ENCODE data around the gene CHST5. TPM values are rescaled to one million over a fixed set of nuclear protein-coding genes. Genes with fewer than 3 reads are reported as not detected.

CHST5 gene
- polyA plus RNA-seq, 3 donors = not detected

DNA sequence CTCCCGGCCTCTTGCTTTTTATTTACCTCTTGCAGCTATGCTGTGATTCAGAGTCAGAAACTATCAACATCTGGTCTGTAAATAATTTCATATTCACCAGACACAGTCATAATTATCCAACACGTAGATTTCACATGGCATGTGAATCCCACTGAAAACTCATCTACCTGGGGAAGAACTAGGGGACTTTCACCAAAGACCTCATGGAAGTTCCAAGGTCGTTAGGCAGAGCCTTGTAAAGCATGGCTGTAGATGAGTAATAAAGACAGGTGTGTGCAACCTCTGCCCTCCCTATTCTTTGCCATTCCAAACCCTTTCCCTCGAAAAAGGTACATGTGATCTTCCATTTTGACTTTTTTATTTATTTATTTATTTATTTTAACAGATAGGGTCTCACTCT is 1.9 kb upstream of the CHST5 start:
- WGBS (ENCODE audit: insufficient coverage) = 83% methylated on average over 1 of the region's 4 CpGs

DNA sequence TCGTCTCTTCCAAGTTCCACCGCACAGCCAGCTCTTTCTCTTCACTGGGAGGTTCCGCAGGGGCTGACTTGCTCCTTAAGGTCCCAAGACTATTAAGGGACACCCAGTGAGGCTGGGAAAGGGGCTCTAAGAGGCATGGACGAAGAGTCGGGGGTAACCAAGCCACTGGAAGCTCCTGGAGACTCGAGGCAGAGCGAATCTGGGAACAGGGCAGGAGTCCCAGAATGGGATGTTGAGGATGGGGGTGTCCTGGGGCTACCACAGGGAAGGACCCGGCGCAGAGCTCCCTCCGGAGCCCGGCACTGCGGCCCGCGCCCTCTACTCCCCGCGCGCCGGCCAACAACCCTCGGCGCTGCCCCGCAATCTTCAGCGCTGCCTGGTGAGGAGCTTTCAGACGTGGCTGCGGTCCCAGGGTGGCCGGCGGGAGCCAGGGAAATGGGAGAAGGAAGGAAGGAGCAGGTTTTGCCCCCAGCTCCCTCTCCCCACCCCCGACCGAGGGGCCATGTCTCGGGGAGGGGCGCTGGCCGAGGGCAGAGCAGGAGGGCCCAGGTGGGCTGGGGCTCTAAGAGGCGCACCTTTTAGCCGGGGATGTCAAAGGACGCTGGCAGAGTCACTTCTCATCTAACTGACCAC is 581 bp downstream of the CHST5 start:
- Histone ChIP-seq H3K4me1 (ENCODE audit: control insufficient read depth in 1 of 2, insufficient read depth in 2 of 2, low read length in 2 of 2) (no peaks in the 10 kb centered on the region), H3K4me3 (replicated peaks in 1 of 3; ENCODE audit: low read depth in 2 of 3, low read length in 3 of 3) (no peak overlapping the region), H3K9ac (ENCODE audit: insufficient read depth, low read length, poor library complexity, severe bottlenecking) (no peak overlapping the region), H3K27ac (ENCODE audit: low read depth in 1 of 2, low read length in 2 of 2) (no peak overlapping the region), H3K9me3 (replicated peaks in 1 of 2; ENCODE audit: control insufficient read depth in 1 of 2, insufficient read depth in 1 of 2, low read length in 2 of 2) (no peaks in the 10 kb centered on the region), H3K36me3 (replicated peaks in 1 of 2; ENCODE audit: control insufficient read depth in 1 of 2, insufficient read depth in 2 of 2, low read length in 2 of 2) (no peaks in the 10 kb centered on the region), H4K20me1 (ENCODE audit: insufficient read depth, low read length) (no peaks in the 10 kb centered on the region), H2AFZ (ENCODE audit: insufficient read depth, low read depth, low read length, poor library complexity, severe bottlenecking) (no peak overlapping the region), H3K27me3 (ENCODE audit: control insufficient read depth in 2 of 2, insufficient read depth in 2 of 2, low read length in 2 of 2) (no peaks in the 10 kb centered on the region), H3K4me2 (replicated peaks; ENCODE audit: extremely low read depth, low read length, poor library complexity, severe bottlenecking) (no peak overlapping the region), H3K79me2 (ENCODE audit: insufficient read depth, low read length) (no peaks in the 10 kb centered on the region)
- no peak overlapping the region for H3K27ac Mint-ChIP-seq
- 84% methylated on average over 22 of the region's 34 CpGs for WGBS (ENCODE audit: insufficient coverage)
- TF ChIP-seq, protein P1, sequence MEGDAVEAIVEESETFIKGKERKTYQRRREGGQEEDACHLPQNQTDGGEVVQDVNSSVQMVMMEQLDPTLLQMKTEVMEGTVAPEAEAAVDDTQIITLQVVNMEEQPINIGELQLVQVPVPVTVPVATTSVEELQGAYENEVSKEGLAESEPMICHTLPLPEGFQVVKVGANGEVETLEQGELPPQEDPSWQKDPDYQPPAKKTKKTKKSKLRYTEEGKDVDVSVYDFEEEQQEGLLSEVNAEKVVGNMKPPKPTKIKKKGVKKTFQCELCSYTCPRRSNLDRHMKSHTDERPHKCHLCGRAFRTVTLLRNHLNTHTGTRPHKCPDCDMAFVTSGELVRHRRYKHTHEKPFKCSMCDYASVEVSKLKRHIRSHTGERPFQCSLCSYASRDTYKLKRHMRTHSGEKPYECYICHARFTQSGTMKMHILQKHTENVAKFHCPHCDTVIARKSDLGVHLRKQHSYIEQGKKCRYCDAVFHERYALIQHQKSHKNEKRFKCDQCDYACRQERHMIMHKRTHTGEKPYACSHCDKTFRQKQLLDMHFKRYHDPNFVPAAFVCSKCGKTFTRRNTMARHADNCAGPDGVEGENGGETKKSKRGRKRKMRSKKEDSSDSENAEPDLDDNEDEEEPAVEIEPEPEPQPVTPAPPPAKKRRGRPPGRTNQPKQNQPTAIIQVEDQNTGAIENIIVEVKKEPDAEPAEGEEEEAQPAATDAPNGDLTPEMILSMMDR (IDR thresholded peaks at IDR 0.05) = no peak
- H3K36me3 Mint-ChIP-seq = no peaks in the 10 kb centered on the region
- intact Hi-C loops (cut with micrococcal nuclease) = no loop called here
- H3K9me3 Mint-ChIP-seq = peaks cover 0 to 2% (median 0%) of the 10 kb centered on the region in 7 donors
- peaks cover 0 to 4% (median 4%) of the 10 kb centered on the region in 3 donors for H3K27me3 Mint-ChIP-seq (ENCODE audit: low read depth in 3 of 3)
- H3K4me3 Mint-ChIP-seq = no peak overlapping the region
- DNase-seq = no peak
- H3K4me1 Mint-ChIP-seq = no peaks in the 10 kb centered on the region

More for the DNA sequence above, 1.9 kb upstream of the CHST5 start:
- TF ChIP-seq, protein P1 (IDR thresholded peaks at IDR 0.05) = no peak
- no peak overlapping the region for H3K27ac ChIP-seq (ENCODE audit: low read depth in 1 of 2, low read length in 2 of 2)
- no peaks in the 10 kb centered on the region for H3K9me3 ChIP-seq (replicated peaks in 1 of 2; ENCODE audit: control insufficient read depth in 1 of 2, insufficient read depth in 1 of 2, low read length in 2 of 2)
- no peaks in the 10 kb centered on the region for H3K36me3 ChIP-seq (replicated peaks in 1 of 2; ENCODE audit: control insufficient read depth in 1 of 2, insufficient read depth in 2 of 2, low read length in 2 of 2)
- H3K9ac ChIP-seq (ENCODE audit: insufficient read depth, low read length, poor library complexity, severe bottlenecking) = no peak overlapping the region
- H2AFZ ChIP-seq (ENCODE audit: insufficient read depth, low read depth, low read length, poor library complexity, severe bottlenecking) = no peak overlapping the region
- no peak overlapping the region for H3K4me3 Mint-ChIP-seq
- no peak overlapping the region for H3K4me2 ChIP-seq (replicated peaks; ENCODE audit: extremely low read depth, low read length, poor library complexity, severe bottlenecking)
- peaks cover 0 to 2% (median 0%) of the 10 kb centered on the region in 7 donors for H3K9me3 Mint-ChIP-seq
- H3K27me3 ChIP-seq (ENCODE audit: control insufficient read depth in 2 of 2, insufficient read depth in 2 of 2, low read length in 2 of 2) = no peaks in the 10 kb centered on the region
- intact Hi-C loops (cut with micrococcal nuclease) = no loop called here
- H3K4me3 ChIP-seq (replicated peaks in 1 of 3; ENCODE audit: low read depth in 2 of 3, low read length in 3 of 3) = no peak overlapping the region
- DNase-seq = no peak
- no peak overlapping the region for H3K27ac Mint-ChIP-seq
- H3K4me1 ChIP-seq (ENCODE audit: control insufficient read depth in 1 of 2, insufficient read depth in 2 of 2, low read length in 2 of 2) = no peaks in the 10 kb centered on the region
- no peaks in the 10 kb centered on the region for H4K20me1 ChIP-seq (ENCODE audit: insufficient read depth, low read length)
- H3K4me1 Mint-ChIP-seq = no peaks in the 10 kb centered on the region
- no peaks in the 10 kb centered on the region for H3K79me2 ChIP-seq (ENCODE audit: insufficient read depth, low read length)
- peaks cover 0 to 3% (median 0%) of the 10 kb centered on the region in 3 donors for H3K27me3 Mint-ChIP-seq (ENCODE audit: low read depth in 3 of 3)
- H3K36me3 Mint-ChIP-seq = no peaks in the 10 kb centered on the region

Data from CD14-positive monocyte (primary cell).